Stimulated activated CD4-positive, alpha-beta T cell treated with anti-CD3 and anti-CD28 coated beads, Interleukin-1b, Interleukin-23, amount 100 ng/mL, for 4 hours (primary cell): ENCODE measurements around the gene SFPQ.
"Not testable (repeated sequence)": the region's sequence is repeated elsewhere in the genome, so short reads cannot be mapped to it uniquely, and the experiment has no call there.

Source experiments
- DNase-seq, 2 donors: peaks; one replicate each; pipeline ENCODE4 v3.0.0-alpha.2; 2020; ENCODE audit warnings: low read depth in 2 of 2

The SFPQ gene

DNA sequence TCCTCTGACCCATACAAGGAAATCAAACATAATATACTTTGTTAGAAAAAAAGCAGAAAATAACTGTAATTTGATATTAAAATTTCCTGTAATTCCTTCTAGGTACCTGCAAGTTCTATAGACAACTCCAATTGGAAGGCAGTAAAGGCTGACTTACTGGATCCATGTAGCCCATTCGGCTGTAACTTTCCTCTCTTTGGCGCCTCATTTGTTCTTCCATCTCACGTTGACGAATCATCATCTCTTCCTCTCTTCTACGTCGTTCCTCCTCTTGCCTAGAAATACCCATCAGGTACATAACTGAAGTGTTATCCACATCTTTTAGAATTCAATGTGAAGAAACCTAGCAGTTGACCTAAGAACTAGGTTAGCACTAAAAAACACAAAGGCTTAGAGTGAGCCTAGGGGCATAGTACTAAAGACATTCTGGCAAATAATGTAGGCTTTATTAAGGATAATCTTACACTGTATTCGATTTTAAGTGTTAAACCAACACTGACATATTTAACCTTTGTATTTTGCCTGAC is 5.1 kb downstream of the SFPQ start:
- no peak for DNase-seq

DNA sequence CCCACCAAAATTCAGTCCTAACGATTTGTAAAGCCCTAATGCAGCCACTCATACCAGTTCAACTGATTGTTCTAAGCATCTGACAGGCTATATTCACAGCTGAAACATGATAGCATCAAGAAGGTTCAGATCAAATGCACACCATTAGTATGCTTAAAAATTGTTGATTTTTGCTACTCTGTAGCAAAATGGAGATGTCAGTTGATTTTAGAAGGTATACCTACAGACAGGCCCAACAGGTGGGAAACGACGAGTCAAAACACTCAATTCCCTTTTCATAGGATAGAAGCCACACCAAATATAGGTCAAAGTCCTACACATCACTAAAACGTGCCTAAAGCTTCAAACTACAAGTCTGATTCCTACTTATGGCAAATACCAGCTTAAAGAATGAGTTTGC is 6.7 kb downstream of the SFPQ start:
- DNase-seq = no peak

DNA sequence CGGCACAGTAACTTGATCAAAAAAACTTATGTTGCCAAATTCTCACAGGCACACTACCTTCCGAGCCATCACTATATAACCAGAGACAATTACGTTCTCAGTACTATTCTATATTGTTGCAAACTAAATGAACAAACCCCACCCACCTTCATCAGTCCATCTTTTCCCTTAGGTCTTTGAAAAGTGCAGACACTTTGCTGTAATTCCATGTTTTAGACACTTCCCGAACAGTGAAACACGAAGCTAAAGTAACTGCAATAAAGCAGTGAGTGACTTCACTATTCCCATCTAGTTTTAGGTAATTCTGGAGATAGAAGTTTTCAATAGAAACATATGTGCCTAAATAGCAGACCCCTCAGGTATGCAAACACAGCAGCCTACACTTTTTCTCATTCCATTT is 7.7 kb downstream of the SFPQ start:
- no peak for DNase-seq

GRCh38 chr1:35184495-35185199 is 8.3 kb downstream of the SFPQ start:
- DNase-seq = no peak

GRCh38 chr1:35181790-35182455 is 11.0 kb downstream of the SFPQ start:
- no peak for DNase-seq

DNA sequence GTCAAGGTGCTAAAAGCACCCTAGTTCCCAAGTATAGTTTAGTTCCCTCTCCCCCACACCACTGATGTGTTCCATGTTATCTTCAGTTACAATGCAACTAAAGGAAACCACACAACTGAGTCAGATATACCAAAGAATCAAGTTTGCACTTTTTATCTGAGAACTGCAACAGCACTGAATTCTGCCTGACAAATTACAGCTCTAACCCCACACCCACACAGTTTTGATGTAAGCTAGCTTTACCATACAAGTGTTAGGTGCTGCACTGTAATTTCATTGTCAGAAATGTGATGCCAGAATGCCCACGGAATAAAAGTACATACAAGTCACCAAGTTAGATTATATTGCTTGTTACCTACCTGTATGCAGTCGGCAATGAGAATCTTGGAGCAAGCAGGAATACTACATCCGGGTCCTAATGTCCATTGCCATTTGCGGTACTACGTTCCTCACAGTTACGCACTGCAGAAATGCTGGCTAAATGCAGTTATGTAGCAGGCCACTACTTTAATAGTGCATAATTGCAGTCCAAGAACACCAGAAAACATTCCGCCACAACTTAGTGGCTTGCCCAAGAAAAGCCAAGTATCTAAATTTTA is 12.1 kb downstream of the SFPQ start:
- DNase-seq = no peak

DNA sequence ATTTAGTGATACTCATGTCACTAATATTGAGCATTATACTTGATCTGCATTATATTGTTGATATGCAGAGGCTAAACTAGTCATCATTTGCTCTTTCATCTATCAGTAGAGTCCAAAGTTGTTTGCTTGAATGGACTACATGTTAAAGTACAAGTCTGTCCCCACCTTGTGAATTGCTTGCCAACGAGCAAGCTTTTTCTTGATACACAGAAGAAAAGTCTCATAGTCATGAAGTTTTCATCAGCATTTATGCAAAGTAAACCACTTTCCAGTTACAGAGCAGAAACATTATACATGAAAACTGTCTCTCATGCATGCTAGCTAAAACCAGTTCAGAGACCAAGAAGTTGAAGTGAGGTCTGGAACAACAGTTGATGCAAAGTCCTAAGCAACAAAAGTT is 13.0 kb downstream of the SFPQ start:
- no peak for DNase-seq

DNA sequence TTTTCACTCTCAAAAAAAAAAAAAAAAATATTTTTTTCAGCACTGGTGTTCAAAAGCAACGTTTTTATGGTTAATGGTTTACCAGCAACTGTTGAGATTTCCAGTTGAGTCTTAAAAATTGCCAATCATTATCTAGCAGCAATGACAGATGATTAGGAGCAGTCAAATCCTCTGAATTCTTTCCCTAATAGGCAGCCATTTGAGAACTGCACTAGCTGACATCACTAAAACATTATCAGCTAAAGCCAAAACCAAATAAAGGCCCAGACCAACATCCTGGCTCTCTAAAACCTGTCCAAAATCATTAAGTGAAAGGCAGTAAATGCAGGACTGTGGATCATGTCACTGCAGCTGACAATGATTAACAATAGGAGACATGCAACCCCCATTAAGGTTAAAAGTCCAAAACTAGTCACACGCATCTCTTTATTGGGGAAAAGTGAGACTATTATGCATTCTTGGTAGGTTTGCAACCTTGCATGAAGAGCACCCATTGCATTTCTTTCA is 14.0 kb downstream of the SFPQ start:
- DNase-seq = no peak

GRCh38 chr1:35178295-35178695 is 14.7 kb downstream of the SFPQ start:
- no peak for DNase-seq

DNA sequence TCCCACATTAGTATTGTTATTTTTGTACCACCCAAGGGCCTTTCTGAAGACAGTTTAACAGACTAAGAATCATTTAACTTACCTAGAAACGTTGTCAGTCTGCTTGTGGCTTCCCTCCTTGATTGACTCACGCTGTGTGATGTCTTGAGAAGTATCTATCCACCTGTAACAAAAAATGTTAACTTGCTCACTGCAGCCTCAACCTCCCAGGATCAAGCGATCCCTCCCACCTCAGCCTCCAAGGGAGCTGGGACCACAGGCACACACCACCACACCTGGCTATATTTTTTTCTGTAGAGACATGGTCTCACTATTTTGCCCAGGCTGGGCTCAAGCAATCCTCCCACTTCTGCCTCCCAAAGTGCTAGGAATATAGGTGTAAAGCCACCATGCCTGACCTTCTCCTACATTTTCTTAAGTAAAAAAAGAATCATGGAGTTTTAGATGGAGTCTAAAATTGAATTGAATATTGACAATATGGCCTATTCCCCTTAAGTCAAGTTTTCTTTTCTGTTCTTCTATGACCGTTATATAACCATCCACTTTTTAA is 15.6 kb downstream of the SFPQ start:
- no peak for DNase-seq

GRCh38 chr1:35175602-35176001 is 17.3 kb downstream of the SFPQ start:
- DNase-seq = no peak

- no peak for DNase-seq
Observed at GRCh38 chr1:35175098-35175576, 17.8 kb downstream of the SFPQ start.

GRCh38 chr1:35173909-35174540 is 18.9 kb downstream of the SFPQ start:
- DNase-seq = no peak

DNA sequence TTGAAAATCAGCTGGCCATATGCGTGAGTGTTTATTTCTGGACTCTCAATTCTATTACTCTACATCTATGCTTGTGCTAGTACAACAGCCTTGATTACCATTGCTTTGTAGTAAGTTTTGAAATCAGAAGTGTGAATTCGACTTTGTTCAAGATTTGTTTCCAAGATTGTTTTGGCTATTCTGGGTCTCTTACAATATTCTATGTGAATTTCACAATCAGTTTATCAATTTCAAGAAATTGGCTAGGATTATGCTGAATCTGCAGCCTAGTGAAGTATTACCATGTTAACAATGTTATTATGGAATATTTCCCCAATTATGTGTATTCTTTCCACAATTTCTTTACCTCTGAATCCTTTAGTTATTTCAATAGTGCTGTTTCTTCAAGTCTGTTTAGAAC is 19.5 kb downstream of the SFPQ start:
- DNase-seq = no peak

GRCh38 chr1:35172022-35172421 is 20.9 kb downstream of the SFPQ start:
- no peak for DNase-seq

DNA sequence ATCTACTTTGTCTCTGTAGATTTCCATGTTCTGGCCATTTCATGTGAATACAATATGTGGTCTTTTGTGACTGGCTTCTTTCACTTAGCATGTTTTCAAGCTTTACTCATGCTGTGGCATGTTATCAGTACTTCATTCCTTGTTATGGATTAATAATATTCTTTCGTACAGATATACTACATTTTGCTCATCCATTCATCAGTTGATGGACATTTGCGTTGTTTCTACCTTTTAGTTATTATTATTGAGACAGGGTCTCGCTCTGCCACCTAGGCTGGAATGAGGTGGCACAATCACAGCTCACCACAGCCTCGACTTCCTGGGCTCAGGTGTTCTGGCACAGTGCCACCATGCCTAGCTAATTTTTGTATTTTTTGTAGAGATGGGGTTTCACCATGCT is 21.4 kb downstream of the SFPQ start:
- DNase-seq = no peak

DNA sequence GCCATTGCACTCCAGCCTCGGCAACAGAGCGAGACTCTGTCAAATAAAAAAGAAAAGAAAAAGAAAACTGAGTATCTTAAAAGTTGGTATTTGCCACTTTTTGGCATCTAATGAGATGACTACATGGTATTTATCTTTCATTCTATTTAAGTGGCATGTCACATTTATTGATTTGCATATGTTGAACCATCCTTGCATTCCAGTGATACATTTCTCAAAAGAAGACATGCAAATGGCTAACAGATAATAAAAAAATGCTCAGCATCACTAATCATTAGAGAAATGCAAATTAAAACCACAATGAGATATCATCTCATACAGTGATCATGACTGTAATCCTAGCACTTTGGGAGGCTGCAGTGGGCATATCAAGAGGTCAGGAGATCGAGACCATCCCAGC is 28.1 kb downstream of the SFPQ start:
- DNase-seq = no peak

- no peak for DNase-seq
Observed at GRCh38 chr1:35151220-35151619, 41.7 kb downstream of the SFPQ start.

- peak in 1 of 2 donors; percentile 1 for DNase-seq
Observed at GRCh38 chr1:35145892-35146549, 46.9 kb downstream of the SFPQ start.

- DNase-seq = no peak
Observed at GRCh38 chr1:35143737-35144508, 49.0 kb downstream of the SFPQ start.

DNA sequence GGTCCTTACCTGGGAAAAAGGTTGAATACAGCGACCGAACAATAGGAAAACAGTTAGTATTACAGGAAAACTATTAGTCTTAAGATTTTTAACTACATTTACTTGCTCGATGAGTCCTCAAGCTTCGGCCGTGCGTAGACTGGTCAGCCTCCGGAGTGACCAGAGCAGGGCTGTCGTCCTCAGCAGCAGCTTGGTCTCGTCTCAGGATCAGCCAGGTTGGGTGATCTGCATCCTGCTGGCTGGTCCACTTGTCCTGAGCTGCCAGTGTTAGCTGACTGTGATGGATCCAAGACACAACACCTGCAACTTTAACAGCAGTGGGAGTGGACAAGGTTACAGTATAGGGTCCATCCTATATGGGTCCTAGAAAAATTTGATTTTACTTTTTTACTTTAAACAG is 50.2 kb downstream of the SFPQ start:
- not testable (repeated sequence) for DNase-seq
